SIG-M5 treated with dmso at 0.1 percent for 504 hours (cell line): ENCODE data around the gene EMC6.

Source experiments
- DNase-seq: peaks from one replicate; lab custom pipeline; 2025; ENCODE audit not compliant: unreplicated experiment; lab: John Stamatoyannopoulos, UW

EMC6 gene

DNA sequence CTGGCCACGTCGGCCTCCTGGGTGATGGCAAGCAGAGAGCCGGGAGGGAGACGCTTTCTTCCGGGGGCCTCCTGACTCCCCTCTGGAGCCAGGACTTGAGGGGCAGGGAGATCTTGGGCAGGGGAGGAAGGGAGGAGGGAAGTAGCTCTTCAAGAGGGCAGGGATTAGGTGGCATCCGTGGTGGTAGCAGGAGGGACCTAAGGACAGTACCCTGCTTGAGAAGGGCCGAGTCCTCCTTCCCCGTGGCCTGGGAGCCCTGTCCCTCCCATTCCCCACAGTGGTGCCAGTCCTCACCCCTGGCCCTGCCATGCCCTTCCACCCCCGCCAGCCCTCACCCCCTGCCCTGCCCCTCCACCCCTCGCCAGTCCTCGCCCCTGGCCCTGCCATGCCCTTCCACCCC, 12.8 kb upstream of the EMC6 start:
- DNase-seq: no peak

DNA sequence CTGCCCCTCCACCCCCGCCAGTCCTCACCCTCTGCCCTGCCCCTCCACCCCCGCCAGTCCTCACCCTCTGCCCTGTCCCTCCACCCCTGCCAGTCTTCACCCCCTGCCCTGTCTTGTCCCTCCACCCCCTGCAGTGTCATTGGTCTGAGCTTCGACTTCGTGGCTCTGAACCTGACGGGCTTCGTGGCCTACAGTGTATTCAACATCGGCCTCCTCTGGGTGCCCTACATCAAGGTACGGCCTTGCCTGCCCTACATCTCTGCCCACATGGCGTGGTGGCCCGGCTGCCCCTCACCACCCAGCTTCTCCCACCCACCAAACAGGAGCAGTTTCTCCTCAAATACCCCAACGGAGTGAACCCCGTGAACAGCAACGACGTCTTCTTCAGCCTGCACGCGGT, 12.3 kb upstream of the EMC6 start:
- no peak for DNase-seq

DNA sequence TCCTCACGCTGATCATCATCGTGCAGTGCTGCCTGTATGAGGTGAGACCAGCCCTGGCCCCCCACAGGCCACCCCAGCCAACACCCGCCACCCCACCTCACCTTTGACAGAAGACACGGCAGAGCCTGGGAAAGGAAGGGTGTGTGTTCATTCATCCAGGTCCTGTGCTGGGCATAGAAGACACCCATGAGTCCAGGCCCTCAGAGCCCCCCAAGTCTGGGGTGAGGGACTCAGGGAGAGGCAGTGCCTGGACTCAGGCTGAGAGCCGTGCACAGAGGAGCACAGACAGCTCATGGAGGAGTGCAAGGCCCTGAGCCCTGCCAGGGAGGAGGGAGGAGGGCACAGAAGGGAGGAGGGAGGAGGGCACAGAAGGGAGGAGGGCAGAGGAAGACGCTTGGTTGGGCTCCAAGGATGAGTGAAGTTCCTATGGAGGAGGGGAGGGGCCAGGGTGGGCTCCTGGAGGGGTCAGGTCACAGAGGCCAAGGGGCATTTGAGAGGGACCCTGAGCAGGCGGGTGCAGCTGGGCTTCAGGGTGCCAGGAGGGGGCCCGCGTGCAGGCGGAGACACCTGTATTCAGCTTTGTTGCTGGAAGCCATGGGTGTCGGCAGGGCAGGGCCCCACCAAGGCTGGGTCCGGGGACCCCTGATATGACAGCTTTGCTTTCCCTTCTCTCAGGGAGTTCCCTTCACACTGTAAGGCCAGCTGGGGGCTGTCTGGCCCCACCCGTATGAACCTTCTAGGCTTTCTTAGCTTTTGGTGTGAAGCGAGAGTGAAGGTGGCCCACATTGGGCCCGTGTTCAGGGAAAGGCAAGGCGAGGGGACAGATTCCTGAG, 11.6 kb upstream of the EMC6 start:
- DNase-seq: no peak

DNA sequence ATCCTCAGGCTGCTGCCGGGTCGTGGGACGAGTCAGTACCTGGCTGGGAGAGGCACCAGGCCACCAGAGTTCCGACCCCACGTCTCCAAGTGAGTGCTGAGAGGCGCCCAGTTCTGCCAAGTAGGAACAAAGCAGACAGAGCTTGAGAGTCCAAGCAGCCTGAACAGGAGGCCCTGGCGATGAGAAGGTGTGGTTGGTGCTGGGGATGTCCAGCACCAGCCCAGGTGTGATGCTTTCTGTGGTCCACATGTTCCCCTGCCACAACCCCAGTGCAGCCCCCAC, 11.1 kb upstream of the EMC6 start:
- no peak for DNase-seq

DNA sequence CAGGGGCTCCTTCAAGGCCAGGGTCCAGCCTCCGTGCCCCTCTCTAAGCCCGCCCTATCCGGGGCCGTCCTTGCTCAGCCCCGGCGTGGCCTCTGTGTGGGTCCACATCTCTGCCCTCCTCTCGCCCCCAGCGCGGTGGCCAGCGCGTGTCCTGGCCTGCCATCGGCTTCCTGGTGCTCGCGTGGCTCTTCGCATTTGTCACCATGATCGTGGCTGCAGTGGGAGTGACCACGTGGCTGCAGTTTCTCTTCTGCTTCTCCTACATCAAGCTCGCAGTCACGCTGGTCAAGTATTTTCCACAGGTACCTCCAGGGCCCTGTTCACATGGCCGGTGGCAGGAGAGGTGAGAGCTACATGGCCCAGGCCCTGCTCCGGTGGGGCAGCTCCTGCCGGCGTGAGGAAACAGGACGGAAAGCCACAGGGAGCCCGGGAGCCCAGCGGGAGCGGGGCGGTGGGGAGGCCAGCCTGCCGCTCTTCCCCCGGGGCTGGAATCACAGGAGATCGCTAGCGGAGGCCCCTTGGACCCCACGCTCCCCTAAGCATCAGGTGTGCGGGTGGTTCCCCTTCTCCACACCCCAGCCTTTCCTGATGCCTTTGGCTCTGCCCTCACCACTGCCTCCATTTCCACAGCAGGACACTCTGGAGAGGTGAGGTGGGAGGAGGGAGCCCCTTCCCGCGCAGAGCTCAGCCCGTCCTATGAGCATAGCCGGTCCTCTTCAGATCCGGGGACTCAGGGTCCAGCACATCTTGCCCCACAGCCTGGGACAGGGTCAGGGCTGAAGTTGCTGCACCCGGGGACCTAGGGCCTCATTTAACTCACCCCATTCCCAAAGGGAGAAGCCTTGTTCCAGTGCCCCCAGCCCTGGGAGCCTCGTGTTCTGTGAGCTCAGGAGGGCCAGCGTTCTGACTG, 10.5 kb upstream of the EMC6 start:
- no peak for DNase-seq

DNA sequence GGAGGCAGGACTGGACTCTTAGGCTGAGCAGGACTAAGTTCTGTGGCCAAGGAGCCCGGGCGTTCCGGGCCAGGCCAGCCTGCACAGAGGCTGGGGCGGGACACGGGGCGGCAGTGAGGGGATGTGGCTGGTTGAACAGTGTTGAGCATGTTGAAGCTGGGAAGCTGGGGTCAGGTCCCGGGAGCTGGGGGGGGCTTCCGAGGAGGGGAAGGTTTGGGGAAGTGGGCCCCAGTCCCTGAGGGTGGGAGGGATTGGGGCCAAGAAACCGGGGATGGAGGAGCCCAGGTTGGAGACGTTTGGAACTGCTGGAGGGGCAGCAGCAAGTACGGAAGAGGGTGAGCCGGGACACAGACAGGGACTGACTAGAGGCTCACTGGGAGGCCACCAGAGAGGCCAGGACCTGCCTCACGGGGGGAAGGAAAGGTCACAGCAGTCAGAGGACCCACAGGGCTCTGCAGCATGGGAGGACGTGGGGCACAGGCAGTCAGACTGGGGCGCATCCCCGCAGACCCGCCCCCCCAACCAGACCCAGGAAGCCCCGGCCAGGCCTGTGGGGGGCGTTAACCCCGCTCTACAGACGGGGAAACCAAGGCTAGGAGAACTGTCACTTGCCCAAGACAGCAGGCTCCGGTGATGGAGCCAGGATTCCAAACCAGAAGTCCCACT, 9.7 kb upstream of the EMC6 start:
- DNase-seq: no peak

DNA sequence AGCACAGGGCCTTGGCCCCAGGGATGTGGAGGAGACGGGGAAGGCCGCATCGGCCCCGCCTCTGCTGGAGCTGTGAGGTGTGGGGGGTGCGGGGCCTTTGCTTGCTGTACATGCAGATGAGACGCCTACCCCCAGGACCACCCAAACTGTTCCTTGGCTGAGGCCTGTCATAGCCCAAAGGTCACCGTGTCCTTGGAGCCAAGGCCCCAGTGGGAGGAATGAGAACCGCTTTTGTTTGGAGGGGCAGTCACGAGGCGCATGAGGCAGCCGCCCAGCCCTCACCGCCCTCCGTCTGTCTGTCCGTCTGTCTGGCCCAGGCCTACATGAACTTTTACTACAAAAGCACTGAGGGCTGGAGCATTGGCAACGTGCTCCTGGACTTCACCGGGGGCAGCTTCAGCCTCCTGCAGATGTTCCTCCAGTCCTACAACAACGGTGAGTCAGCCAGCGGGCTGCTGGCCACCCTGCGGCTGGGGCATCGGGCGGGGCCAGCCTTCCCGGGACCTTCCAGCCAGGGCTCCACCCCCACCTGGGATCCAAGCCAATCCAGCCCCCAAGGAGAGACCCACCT, 9.0 kb upstream of the EMC6 start:
- DNase-seq: no peak

DNA sequence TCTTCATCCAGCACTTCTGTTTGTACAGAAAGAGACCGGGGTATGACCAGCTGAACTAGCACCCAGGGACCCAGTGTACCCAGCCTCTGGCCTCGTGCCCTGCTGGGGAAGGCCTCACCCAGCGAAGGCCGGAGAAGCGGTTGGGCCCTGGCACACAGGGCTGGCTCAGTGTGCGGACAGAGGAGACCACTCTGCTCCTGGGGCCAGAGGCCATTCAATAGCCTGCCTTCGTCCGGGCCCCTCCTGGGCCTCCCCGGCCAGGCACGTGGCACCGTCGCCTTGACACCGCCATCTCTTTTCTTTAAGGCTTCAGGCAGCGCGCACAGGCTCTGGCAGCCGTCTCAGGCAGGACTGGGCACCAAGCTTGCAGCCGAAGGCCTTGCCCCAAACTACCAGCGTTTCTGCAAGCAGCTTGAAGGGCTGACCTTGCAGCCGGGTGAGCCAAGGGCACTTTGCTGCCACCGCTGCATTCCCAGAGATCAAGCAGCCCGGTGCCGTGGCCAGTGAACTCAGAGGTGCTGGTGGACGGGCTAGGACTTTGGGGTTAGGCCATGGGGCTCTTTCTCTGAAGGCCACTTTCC, 8.2 kb upstream of the EMC6 start:
- no peak for DNase-seq

DNA sequence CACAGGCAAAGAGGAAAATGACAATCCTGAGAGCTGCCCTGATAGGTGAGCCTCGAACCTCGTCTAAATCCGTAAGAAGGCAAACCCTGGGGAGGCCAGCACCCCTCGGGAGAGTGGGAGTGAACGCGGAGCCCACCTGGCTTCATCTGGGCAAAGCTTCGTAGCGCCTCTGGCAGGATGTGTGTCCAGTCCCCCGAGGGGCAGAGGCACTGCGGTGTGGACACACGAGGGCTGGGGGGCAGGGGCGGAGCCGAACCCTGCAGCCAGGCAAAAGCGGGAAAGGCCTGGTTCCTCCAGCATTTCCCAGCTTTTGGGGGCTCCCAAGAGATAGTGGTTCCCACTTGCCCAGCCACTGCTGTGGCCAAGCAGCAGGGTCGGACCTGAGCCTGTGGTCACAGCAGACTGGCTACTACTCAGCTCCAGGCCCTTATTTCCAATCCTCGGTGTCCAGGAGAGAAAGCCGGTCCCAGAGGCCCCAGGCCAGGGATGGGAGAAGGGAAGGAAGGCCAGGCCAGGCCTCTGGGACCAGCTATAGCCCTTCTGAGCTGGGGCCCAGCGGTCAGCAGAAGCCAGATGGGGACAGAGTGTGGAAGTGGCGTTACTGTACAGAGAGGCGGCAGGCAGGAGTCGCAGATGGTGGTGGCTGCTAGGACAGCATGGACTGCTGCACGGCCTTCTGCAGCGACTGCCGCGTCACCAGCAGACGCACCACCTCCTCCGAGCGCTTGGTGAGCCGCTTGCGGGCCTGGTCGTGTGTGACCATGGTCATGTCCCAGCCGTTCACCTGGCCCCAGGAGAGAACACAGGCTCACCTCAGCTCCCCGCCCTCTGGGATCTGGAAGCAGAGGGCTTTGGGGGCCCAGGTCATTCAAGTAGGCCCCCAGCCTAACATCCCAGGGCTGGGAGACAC, 5.3 kb upstream of the EMC6 start:
- DNase-seq: no peak

DNA sequence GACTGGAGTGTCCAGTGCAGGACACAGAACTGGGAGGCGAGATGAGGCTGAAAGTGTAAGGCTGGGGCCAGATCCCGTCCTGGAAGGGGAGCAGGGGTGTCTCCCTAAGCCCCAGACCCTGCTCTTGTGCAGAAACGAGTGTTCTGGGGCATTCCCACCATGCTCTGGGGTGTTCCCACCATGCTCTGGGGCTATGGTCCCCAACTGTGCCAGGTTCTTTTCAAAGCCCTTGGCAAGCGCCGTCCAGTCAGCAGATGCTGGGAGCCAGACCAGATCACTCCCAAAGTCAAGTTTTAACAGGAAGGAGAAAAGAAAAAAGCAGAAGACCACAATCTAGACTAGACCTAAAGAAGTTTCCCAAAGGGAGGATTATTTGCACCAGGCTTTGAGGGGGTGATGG, 2.8 kb upstream of the EMC6 start:
- DNase-seq: no peak

DNA sequence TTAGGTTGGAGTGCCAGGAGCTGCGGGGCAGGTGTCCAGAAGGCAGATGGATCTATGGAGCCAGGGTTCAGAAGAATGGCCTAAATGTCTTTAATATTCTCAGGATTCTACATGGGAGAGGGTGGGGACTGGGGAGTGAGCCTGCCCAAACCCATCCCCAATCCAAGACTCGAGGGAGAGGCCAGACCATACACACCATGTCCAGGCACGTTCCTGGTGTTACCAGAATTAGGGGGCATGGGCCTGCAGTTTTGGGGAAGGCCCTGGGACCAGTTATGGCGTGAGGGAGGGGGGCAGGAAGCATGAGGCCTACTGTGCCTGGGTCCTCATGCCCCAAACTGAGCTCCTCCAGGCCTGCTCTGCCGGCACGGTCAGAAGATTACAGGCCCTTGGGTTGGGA, 2.1 kb upstream of the EMC6 start:
- DNase-seq: no peak

DNA sequence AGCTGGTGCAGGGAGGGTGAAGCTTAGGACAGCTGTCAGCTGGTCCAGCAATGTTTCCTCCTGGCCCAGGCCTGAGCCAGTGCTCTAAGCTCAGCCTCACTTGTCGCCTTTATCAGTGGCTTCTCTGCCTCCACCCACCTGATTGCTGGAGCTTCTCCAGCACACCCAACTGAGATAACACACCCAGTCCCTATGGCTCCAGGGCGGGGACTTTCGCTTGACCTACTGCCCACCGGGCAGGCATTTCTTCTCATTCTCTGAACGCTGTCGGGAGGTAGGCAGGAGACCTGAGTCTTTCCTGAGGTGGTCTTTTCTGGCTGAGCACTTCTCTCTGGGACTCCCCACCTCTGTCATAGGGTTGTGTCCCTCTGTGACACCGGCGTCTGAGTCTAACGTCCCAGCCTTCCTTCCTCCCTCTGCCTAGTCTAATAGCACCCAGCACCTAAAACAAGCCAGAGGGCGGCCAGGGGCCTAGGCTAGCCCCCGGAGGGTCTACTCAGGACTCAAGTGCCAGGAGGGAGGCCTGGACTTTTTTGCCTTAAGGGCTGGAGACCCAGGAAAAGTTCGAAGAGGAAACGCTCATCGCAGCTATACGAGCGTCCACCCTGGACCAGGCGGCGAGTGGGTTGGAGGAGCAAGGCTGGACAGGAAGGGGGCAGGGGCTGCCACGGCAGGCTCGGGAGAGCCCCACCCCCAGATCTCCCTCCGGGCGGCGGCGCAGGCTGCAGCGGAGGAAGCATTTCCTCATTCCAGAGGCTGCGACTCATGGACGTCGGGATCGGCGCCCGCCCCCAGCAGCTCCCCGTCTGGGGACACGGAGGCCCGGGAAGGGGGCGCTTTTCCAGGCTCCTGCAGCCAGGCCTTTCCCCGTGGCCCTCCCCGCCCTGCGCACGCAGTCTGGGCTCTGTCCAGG, 990 bp upstream of the EMC6 start:
- DNase-seq: peak; percentile 38

DNA sequence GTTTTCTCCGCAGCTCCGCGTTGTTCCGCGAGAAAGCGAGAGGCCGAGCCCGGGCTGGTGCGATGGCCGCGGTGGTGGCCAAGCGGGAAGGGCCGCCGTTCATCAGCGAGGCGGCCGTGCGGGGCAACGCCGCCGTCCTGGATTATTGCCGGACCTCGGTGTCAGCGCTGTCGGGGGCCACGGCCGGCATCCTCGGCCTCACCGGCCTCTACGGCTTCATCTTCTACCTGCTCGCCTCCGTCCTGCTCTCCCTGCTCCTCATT, 404 bp downstream of the EMC6 start:
- no peak for DNase-seq

DNA sequence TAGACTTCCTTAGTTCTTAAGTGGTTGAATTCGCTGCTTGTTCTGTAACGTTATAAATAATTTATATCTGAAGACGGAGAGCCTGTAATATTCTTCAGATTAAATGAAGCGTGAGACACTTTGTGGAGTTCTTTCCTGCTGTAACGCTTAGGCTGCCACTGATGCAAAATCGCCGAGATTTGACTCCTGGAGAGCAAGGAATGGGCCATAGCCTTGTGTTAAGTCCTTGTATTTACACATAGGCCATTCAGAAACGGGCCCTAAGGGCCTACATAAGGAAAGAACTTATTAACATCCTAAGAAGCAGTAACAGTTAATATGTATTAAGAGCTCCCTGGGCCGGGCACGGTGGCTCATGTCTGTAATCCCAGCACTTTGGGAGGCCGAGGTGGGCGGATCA, 936 bp downstream of the EMC6 start:
- DNase-seq: no peak

DNA sequence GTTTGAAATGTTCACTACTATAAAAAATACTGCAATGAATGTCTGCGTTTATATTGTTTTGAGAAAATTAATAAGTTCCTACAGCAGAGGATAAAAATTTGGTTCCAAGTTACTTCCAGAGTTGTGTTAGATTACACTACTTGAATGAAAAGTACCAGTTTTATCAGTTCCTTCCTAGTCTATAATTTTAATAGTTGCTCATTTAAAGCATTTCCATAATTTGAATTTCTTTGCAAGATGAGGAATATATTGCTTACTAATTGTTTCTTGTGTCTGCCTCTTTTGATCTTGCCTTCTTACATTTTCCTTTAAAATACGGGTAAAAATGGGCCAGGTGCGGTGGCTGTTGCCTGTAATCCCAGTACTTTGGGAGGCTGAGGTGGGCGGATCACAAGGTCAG, 4.0 kb downstream of the EMC6 start:
- DNase-seq: no peak

DNA sequence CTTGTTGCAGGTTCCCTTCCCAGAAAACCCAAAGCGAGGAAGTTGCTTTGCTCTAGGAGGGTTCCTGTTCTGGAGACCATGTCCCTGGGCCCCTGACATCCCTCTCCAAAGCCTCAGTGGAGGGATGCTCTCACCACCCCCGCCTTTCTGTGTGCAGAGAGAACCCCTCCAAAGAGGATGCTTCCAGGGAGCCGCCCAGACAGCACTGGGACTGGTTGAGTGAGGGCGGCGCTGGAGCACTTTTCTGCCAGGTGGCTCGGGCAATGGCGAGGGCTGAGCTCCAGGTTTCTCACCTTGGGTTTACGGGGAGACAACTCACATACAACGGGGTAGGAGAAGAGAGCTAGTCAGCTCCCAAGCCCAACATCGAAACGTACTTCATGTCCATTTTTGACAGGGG, 7.3 kb downstream of the EMC6 start:
- no peak for DNase-seq

DNA sequence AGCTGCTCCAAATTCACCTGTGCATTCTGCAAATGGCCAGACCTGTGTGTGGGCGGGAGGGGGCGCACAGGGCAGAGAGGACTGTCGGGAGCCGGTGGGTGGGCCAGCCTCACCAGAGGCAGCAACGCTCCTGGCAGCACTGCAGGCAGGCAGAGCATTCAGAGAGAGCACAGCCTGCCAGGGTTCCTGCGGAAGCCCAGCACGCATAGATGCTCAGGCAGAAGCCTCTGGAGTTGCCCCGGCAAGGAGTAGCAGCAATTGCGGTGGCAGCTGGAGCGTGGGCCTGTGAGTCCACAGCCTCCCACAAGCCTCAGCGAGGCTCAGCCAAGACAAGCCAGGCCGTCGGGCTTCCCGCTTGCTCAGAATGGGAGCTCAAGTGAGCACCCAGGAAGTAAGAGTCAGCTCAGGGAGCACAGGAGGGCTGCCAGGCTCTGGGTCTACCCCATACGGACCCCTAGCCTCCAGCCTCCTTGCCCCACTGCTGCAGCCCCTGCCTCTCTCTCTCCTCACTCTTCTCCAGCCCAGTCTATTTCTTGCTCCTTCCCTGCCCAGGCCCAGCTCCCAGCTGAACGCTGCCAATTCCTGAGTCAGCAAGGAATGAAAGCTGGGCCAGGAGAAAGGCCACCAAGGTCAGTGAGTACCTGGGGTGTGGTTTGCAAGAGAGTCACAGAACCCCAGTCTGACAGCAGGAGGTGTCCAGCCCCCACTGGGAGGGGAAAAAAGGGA, 9.6 kb downstream of the EMC6 start:
- no peak for DNase-seq

DNA sequence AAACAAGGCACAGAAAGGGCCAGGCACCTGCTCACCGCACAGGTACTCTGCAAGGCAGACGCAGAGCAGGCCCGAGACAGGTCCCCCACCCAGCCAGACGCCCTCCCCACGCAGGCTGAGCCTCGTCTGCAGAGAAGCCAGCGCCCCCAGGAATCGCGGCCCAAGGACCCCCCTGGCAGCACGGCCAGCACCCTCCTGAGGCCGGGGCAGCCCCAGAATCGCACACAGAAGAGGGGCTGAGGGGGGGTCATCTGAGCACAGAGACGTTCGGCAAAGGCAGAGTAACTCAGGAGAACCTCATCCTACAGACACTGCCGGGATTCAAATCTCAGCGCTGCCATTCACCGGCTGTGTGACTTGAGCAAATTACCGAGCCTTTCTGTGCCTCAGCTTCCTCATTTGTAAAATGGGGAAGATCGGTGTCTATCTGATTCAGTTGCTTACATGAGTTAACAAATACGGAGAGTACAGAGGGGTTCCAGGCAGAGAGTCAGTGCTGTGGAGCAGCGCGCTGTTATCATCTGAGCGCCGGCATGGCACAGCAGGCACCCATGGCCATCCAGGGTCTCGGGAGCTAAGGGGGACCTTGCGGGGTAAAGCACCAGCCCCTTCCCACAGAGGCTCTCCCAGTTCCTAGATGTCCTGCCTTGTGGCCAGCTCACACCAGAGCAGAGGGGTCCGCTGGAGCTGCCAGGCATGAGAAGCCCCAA, 10.4 kb downstream of the EMC6 start:
- peak; percentile 16 for DNase-seq
